Transverse colon (tissue), 3 donors: ENCODE measurements around the gene PRKCE.

Source experiments
- CTCF ChIP-seq, 5 experiments: fragments of 200-600 bp in 3 of 5; fragments of 450-650 bp in 2 of 5; sonication (generic) in 3 of 5; IDR thresholded peaks; 1 replicate in 2 of 5; 2 replicates in 3 of 5; pipeline ENCODE4 v1.5.1; 2016 to 2017; ENCODE audit warnings: antibody characterized with exemption in 5 of 5, inconsistent platforms in 3 of 5, mild to moderate bottlenecking in 2 of 5, moderate library complexity in 1 of 5
- POLR2A ChIP-seq: fragments of 450-650 bp; IDR thresholded peaks from one replicate; pipeline ENCODE4 v1.6.1; 2016; ENCODE audit warnings: antibody characterized with exemption, mild to moderate bottlenecking, moderate library complexity

GRCh38 chr2:45913539-45913938 is 262.1 kb downstream of the PRKCE start:
- TF ChIP-seq CTCF (IDR thresholded peaks at IDR 0.05), result no peak
- no peak for TF ChIP-seq POLR2A
